Epithelial cell of esophagus (primary cell): ENCODE data around the gene CASP9.
"Not testable (repeated sequence)": the region's sequence is repeated elsewhere in the genome, so short reads cannot be mapped to it uniquely, and the experiment has no call there.

Experiments
- DNase-seq: peaks from one replicate; pipeline ENCODE4 v3.0.0; 2010; ENCODE audit warnings: low read depth
- H3K4me3 ChIP-seq: 2 replicates; pipeline ENCODE4 v1.5.1; 2011; ENCODE audit warnings: mild to moderate bottlenecking, low read length, control low read depth
- TF ChIP-seq, protein P1 (sequence below): IDR thresholded peaks from 2 replicates; pipeline ENCODE4 v1.5.1; 2011; ENCODE audit warnings: low read depth, mild to moderate bottlenecking, low read length, control low read depth, inconsistent platforms; ENCODE audit not compliant: insufficient read depth; ENCODE audit errors: missing control alignments

CASP9 gene

DNA sequence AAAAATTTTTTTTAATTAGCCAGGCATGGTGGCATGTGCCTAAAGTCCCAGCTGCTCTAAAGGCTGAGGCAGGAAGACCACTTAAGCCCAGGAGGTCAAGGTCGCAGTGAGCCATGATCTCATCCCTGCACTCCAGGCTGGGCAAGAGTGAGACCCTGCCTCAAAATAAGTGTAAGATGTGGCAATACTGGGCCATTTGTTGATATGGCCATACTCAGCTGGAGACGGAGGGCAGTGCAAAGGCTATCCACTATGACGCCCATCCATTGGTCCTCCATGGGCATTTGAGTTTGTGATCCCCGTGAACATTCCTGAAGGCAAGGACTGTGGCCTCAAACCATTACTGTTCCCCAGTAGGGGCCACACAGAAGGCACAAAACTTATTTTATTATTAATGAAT is 1.5 kb downstream of the CASP9 start:
- H3K4me3 ChIP-seq = no peak overlapping the region
- TF ChIP-seq, protein P1, sequence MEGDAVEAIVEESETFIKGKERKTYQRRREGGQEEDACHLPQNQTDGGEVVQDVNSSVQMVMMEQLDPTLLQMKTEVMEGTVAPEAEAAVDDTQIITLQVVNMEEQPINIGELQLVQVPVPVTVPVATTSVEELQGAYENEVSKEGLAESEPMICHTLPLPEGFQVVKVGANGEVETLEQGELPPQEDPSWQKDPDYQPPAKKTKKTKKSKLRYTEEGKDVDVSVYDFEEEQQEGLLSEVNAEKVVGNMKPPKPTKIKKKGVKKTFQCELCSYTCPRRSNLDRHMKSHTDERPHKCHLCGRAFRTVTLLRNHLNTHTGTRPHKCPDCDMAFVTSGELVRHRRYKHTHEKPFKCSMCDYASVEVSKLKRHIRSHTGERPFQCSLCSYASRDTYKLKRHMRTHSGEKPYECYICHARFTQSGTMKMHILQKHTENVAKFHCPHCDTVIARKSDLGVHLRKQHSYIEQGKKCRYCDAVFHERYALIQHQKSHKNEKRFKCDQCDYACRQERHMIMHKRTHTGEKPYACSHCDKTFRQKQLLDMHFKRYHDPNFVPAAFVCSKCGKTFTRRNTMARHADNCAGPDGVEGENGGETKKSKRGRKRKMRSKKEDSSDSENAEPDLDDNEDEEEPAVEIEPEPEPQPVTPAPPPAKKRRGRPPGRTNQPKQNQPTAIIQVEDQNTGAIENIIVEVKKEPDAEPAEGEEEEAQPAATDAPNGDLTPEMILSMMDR = no peak
- DNase-seq = no peak

GRCh38 chr1:15521206-15521906 is 2.7 kb downstream of the CASP9 start:
- H3K4me3 ChIP-seq, DNase-seq: not testable (repeated sequence)

- no peak overlapping the region for H3K4me3 ChIP-seq
- DNase-seq = no peak
- TF ChIP-seq, protein P1 = no peak
These were observed 4.4 kb downstream of the CASP9 start for GRCh38 chr1:15519625-15520024.

DNA sequence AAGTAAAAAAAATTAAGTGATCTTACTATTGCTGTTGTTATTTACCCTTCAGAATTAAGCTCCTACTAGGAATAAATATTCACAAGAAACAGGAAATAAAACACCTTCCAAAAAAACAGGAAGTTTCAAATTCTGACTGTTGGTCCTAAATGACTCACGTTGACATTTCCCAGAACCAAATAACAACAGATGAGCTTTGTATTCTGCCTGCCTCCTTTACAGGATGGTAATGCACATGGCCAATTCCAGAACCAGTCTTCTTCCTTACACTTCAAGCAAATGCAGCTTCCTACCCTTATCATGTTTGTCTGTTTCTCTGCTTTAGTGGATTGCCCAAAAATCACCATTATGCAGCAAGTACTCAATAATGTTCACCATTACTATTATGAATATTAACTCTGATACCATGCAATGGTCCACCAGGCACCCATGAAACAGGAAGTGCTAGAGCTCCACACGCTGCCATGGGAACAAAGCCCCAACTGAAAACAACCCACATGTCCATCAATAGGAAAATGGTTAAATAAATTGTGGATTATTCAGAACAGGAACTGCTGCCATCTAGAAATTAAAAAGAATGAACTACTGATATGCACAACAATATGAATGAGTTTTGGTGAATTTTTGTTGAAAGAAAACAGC is 8.9 kb downstream of the CASP9 start:
- H3K4me3 ChIP-seq = no peak overlapping the region

DNA sequence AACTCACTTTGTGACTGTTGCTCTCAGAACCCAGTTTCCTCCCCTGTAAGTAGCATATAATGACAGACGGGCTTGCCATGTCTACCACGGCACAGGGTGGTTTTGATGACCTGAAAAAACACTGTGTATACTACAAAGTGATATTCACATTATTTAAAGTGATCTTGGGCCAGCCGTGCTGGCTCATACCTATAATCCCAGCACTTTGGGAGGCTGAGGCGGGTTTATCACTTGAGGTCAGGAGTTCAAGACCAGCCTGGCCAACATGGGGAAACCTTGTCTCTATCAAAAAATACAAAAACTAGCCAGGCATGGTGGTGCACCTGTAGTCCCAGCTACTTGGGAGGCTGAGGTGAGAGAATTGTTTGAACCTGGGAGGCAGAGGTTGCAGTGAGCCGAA is 9.5 kb downstream of the CASP9 start:
- DNase-seq = not testable (repeated sequence)

More for the DNA sequence above, 8.9 kb downstream of the CASP9 start:
- peak; percentile 24 for DNase-seq
- TF ChIP-seq, protein P1 = no peak

GRCh38 chr1:15513919-15514318 is 10.1 kb downstream of the CASP9 start:
- TF ChIP-seq, protein P1 = no peak
- H3K4me3 ChIP-seq = no peak overlapping the region
- no peak for DNase-seq

More for the DNA sequence above, 9.5 kb downstream of the CASP9 start:
- H3K4me3 ChIP-seq = not testable (repeated sequence)

- DNase-seq = no peak
- H3K4me3 ChIP-seq = no peak overlapping the region
- TF ChIP-seq, protein P1 = no peak
These were observed 10.8 kb downstream of the CASP9 start for GRCh38 chr1:15513192-15513591.
